Measurements from ENCODE around the gene HHATL. TPM values are rescaled to one million over a fixed set of nuclear protein-coding genes. Genes with fewer than 3 reads are reported as not detected.

HHATL gene
- total and polyA plus RNA-seq, 5 donors, result 480 to 768 (median 586) TPM

DNA sequence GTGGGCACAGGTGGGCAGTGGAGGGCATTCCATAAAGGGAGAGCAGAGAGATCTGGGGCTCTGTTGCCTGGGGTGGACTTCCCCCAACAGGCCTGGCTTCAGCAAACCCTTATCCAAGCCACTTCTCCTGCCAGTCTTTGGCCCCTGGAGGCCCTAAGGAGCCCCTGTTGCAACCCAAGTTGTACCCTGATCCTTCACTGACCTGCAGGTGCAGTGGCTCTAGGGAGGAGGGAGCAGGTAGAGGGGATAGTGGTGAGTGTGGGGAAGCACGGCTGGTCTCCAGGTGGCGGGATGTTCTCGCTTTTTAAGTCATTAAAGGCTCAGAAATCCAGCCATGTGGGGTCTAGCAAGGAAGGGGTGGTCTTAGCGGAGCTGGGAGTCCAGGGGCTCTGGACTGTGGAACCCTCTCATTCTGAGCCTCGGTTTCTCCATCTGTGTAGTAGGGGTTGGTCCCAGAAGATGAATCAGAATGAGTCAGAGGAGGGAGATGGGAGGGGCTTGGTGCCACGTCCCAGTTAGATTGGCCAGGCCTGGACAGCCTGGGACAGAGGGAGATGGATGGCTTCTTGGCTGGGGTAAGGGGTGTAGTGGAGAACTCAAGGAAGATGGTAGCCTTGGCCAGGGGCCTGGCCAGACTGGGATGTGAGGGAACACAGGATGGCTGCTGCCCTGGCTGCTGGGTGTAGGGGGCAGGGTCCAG lies 46.5 kb downstream of the HHATL start:
- DNase-seq, result peak in 2 of 3 donors; percentile 69

DNA sequence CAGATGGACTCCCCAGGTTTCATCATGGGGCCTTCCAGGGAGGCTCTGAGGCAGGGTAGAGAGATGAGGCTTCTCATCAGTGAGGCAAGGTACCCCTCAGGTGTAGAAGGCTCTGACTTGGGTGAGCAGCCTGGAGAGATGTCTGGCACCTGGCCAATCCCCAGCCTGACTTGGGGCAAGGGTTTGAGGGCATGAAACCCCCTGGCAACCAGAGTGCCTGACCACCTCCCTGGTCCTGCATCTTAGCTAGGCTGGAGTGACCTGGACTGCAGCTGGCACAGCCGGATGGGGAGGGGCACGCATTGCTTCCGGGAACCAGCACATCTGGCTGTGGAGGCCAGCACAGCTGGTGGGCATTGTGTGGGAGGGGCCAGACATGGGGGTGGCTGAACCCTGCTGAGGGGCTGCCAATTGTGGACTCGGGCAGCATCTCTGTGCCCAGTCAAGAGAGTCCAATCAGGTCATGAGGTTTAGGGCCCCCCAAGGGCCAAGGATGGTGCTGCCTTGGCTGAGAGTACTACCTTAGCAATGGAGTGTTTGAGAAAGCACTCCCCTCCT lies 47.2 kb downstream of the HHATL start:
- peak in 1 of 2 donors; percentile 1 for ATAC-seq
- H3K4me1 ChIP-seq (ENCODE audit: control insufficient read depth, insufficient read depth, low read length), result peaks cover 18% of the 10 kb centered on the region
- intact Hi-C loops (cut with DNase I), result loop anchor here in 3 of 4 donors (2.0 to 10.0 kb wide), 4 partner anchors 51 to 89 kb away; partner anchors contain the start of gene NKTR (in 2 of the 3)

More for the DNA sequence above, 46.5 kb downstream of the HHATL start:
- intact Hi-C loops (cut with DNase I), result loop anchor here in 3 of 4 donors (2.0 to 10.0 kb wide), 4 partner anchors 51 to 89 kb away; partner anchors contain the start of gene NKTR (in 2 of the 3)
- peak in 1 of 2 donors; percentile 6 for ATAC-seq
- Histone ChIP-seq H3K4me3 (ENCODE audit: low read length) (no peak overlapping the region), H3K27me3 (ENCODE audit: control insufficient read depth, insufficient read depth) (no peaks in the 10 kb centered on the region), H3K4me1 (ENCODE audit: control insufficient read depth, insufficient read depth, low read length) (peaks cover 15% of the 10 kb centered on the region), H3K27ac (ENCODE audit: low read length) (peak overlapping the region; percentile 94), H3K9me3 (ENCODE audit: control insufficient read depth, low read length) (no peaks in the 10 kb centered on the region)
- 79% methylated on average over 6 of the region's 6 CpGs for WGBS

DNA sequence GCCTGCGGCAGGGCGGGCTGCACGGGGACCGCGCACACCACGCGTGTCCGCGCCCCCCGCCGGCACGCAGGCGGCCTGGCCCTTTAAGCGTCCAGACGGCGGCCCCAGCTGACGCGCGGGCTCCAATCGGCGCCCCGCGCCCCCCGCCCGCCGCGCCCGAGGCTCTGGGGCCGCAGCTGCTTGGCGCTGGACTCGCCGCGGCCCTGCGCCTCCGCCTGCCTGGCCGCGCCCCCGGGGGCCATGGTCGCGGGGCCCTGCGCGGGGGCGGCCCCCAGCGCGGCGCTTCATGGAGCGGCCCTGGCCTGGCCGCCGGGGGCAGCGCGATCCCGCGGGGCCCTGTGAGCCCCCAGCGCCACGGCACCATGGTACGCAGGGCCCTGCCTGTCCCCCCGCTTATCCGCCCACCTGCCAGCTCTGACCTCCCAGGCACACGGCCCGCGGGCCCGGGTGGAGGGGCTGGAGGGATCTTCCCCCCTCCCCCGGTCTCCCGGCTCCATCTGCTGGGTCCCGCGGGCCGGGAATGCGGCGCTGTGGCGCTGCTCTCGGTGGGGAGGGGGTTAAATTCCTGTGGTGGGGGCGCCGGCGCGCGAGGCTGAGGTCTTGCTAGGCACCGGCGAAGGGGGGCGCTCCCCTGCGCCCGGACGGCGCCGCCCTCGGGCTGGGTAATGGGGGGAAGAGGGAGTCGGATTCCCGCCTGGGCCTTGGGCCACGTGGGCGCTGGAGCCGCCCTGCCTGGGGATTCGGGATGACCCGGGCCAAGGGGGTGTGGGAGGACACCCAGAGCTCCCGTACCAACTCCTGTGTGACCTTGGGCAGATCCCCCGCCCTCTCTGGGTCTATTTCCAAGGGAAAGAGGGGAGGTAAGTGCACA lies 48.0 kb downstream of the HHATL start:
- no peaks in the 10 kb centered on the region for H3K27me3 ChIP-seq (ENCODE audit: control insufficient read depth, insufficient read depth)
- intact Hi-C loops (cut with DNase I), result loop anchor here in 3 of 4 donors (2.0 to 10.0 kb wide), 4 partner anchors 50 to 90 kb away; partner anchors contain the start of gene NKTR (in 2 of the 3)
- under 1% methylated on average over 94 of the region's 94 CpGs for WGBS
- DNase-seq (peak; percentile 72 to 90 (median 89)), ATAC-seq (peak; percentile 49 to 51)
- H3K9me3 ChIP-seq (ENCODE audit: control insufficient read depth, low read length), result no peaks in the 10 kb centered on the region
- H3K27ac ChIP-seq (ENCODE audit: low read length), result peak overlapping the region; percentile 94
- H3K4me3 ChIP-seq (ENCODE audit: low read length), result peak overlapping the region; percentile 82
- H3K4me1 ChIP-seq (ENCODE audit: control insufficient read depth, insufficient read depth, low read length), result peaks cover 18% of the 10 kb centered on the region

More for the DNA sequence above, 47.2 kb downstream of the HHATL start:
- no peaks in the 10 kb centered on the region for H3K27me3 ChIP-seq (ENCODE audit: control insufficient read depth, insufficient read depth)
- WGBS, result 40% methylated on average over 4 of the region's 4 CpGs
- DNase-seq, result peak in 2 of 3 donors; percentile 76 to 81
- H3K27ac ChIP-seq (ENCODE audit: low read length), result peak overlapping the region; percentile 94
- no peaks in the 10 kb centered on the region for H3K9me3 ChIP-seq (ENCODE audit: control insufficient read depth, low read length)
- peak overlapping the region; percentile 82 for H3K4me3 ChIP-seq (ENCODE audit: low read length)

DNA sequence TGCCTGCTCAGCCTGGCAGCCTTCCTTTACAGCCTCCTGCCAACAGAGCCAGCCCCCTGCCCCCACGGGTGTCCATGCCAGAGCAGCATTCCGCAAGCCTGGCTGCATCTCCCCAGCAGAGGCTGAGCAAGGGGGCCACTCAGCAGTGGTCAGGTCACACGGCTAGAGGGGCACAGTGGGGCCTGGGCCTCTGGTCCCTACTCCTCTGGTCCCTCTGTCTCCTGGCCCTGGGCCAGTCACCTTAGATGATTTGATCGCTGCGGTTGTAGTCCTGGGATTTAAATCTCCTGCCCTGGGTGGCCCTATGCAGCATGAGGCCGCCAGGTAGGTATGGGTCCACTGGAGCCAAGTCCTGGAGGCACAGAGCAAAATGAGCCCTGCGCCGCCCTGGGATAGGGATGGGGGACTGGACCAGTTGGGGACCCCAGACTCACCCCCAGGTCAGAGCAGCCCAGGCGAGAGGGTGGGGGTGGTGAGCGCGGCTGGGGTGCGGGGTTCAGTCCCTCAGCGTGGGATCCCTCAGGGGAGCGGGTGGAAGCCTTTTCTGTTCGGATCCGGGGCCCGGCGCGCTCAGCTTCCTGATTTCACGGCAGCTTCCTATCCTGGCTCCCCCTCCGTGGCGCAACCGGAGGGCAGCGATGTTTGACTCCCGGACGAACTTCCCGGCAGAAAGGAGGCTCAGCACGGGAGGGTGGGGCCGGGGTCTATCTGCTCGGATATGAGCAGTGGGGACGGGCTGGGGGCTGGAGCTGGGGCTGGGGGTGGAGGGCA lies 48.9 kb downstream of the HHATL start, which contains the start of gene ZBTB47:
ZBTB47 (plus strand) TSS at position 138 of the 771 bp plus-strand sequence. CDS start 4,659 bp downstream, outside the sequence.
- ATAC-seq (peak; percentile 19 to 32), DNase-seq (peak; percentile 79 to 90 (median 90))
- no peaks in the 10 kb centered on the region for H3K27me3 ChIP-seq (ENCODE audit: control insufficient read depth, insufficient read depth)
- WGBS, result 2% methylated on average over 31 of the region's 31 CpGs
- peak within 1 kb of the TSS; percentile 94 for H3K27ac ChIP-seq (ENCODE audit: low read length)
- H3K4me3 ChIP-seq (ENCODE audit: low read length), result peak within 1 kb of the TSS; percentile 82
- no peaks in the 10 kb centered on the region for H3K9me3 ChIP-seq (ENCODE audit: control insufficient read depth, low read length)
- intact Hi-C loops (cut with DNase I), result loop anchor here in 3 of 4 donors (2.0 to 10.0 kb wide), 3 partner anchors 49 to 91 kb away; partner anchors contain the start of gene NKTR (in 2 of the 3)
- H3K4me1 ChIP-seq (ENCODE audit: control insufficient read depth, insufficient read depth, low read length), result peaks cover 18% of the 10 kb centered on the region

DNA sequence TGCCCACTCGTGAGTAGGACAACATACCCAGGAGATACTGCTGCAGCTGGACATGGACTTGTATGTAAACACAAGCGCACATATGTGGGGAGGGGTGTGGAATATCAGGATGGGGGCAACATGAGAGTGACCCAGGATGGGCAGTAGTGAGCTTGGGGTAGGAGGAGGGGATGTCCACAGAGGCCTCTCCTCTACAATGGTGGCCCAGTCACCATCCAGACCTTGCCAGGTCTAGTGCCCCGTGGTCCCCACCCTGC lies 49.4 kb downstream of the HHATL start:
- DNase-seq (no peak), ATAC-seq (peak; percentile 17 to 32)
- WGBS, result 34% methylated on average over 3 of the region's 3 CpGs
- Histone ChIP-seq H3K9me3 (ENCODE audit: control insufficient read depth, low read length) (no peaks in the 10 kb centered on the region), H3K27ac (ENCODE audit: low read length) (peak overlapping the region; percentile 72), H3K4me1 (ENCODE audit: control insufficient read depth, insufficient read depth, low read length) (peaks cover 18% of the 10 kb centered on the region), H3K27me3 (ENCODE audit: control insufficient read depth, insufficient read depth) (no peaks in the 10 kb centered on the region), H3K4me3 (ENCODE audit: low read length) (peak overlapping the region; percentile 82)
- intact Hi-C loops (cut with DNase I), result loop anchor here in 3 of 4 donors (10.0 kb wide), 2 partner anchors 48 to 92 kb away; partner anchors contain the start of gene NKTR (in 2 of the 3)

DNA sequence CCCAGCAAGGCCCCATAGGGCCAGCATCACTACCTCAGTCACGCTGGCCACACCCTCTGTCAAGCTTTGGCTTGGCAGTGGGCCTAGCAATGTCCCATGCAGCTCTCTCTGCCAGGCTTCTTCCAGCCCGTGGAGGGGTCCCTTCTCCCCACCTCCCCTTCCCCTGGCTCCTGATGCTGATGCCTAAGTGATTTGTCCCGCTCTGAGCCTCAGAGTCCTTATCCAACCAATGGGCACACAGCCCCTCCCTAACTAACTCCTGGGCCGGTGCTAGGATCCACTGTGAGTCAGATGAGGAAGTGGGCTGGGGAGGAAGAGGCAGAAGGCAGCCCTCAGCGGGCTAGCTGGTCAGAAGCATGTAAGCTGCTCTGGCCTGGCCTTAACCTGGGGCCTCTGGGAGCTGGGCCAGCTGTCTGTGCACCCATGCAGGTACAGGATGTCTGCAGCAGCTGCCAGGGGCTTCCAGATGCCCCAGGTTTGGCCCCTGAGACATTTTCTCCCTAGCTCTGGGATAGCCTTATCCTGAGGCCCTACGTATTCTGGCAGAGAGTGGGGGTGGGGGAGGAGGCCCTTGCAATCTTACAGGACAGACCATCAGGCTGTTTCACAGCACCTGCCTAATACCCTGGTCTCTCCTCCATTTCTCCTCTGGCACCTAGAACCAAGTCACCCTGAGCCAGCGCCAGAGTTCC lies 49.8 kb downstream of the HHATL start:
- 16% methylated on average over 7 of the region's 7 CpGs for WGBS

DNA sequence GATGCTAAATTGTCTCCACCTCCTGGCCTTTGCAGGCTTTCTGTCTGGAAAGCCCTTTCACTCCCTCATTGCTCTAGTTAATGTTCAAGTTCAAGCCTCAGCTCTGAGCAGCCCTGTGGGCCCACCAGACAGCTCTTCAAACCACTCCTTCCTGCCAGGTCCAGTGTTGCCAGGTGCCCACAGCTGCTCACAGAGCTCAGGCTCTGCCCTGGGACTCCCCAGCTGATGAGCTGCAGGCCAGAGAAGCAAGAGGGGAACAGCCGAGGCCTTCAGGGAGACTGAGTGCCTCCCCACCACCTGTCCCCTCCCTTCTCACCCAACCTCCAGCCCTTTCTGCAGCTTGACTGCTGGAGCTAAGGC lies 50.4 kb downstream of the HHATL start:
- intact Hi-C loops (cut with DNase I), result loop anchor here in 3 of 4 donors (10.0 kb wide), 2 partner anchors 47 to 93 kb away; partner anchors contain the start of gene NKTR (in 2 of the 3)
- Histone ChIP-seq H3K27ac (ENCODE audit: low read length) (peak overlapping the region; percentile 44), H3K4me1 (ENCODE audit: control insufficient read depth, insufficient read depth, low read length) (peaks cover 18% of the 10 kb centered on the region), H3K4me3 (ENCODE audit: low read length) (no peak overlapping the region), H3K9me3 (ENCODE audit: control insufficient read depth, low read length) (no peaks in the 10 kb centered on the region), H3K27me3 (ENCODE audit: control insufficient read depth, insufficient read depth) (no peaks in the 10 kb centered on the region)
- no peak for DNase-seq
- 36% methylated on average over 1 of the region's 1 CpG for WGBS
- ATAC-seq, result no peak

More for the DNA sequence above, 49.8 kb downstream of the HHATL start:
- H3K4me3 ChIP-seq (ENCODE audit: low read length), result peak overlapping the region; percentile 82
- H3K27ac ChIP-seq (ENCODE audit: low read length), result peak overlapping the region; percentile 72
- no peaks in the 10 kb centered on the region for H3K27me3 ChIP-seq (ENCODE audit: control insufficient read depth, insufficient read depth)
- intact Hi-C loops (cut with DNase I), result loop anchor here in 3 of 4 donors (10.0 kb wide), 2 partner anchors 48 to 92 kb away; partner anchors contain the start of gene NKTR (in 2 of the 3)
- H3K9me3 ChIP-seq (ENCODE audit: control insufficient read depth, low read length), result no peaks in the 10 kb centered on the region
- ATAC-seq, result peak; percentile 40 to 66
- peaks cover 18% of the 10 kb centered on the region for H3K4me1 ChIP-seq (ENCODE audit: control insufficient read depth, insufficient read depth, low read length)
- DNase-seq, result peak; percentile 73 to 84 (median 80)

DNA sequence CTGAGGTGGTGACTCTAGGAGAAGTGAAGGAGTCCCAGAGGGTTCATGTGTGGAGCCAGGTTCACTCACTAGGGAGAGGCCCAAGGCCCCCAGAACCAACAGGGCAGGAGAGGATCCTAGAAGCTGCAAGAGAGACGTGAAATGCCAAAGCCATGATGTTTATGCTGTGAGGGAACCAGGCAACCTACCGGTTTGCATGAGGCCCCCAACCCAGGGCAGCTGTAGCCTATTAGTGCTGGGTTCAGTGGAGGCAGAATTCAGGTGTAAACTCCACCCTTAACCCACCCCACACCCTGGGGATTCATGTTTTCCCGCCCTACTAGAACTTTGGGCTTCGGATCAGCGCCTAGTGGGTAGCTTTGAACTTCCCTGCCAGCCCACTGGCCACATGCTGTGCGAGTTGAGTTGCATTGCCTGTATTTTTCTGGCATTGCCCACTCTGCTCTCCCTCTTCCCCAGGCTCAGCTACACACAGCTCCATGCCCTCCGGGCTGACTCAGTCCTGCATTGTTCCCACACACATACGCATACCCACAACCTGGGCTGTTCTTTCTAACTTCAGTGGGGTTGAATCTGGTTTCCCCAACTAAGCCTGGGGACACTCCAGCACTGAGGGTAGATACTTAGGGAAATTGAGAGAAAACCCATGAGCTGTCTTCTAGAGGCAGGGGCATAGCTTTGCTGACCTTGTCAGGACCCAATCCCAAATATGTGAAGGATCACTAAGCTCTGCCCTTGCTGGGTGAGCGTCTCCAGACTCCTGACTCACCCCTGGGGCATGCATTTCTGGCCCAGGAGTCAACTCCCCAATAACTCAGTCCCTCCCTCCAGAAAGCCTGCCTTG lies 51.1 kb downstream of the HHATL start:
- peak overlapping the region; percentile 15 for H3K27ac ChIP-seq (ENCODE audit: low read length)
- H3K4me3 ChIP-seq (ENCODE audit: low read length), result no peak overlapping the region
- intact Hi-C loops (cut with DNase I), result loop anchor here in 3 of 4 donors (10.0 kb wide), 2 partner anchors 47 to 93 kb away; partner anchors contain the start of gene NKTR (in 2 of the 3)
- WGBS, result 79% methylated on average over 9 of the region's 9 CpGs
- peaks cover 18% of the 10 kb centered on the region for H3K4me1 ChIP-seq (ENCODE audit: control insufficient read depth, insufficient read depth, low read length)
- H3K9me3 ChIP-seq (ENCODE audit: control insufficient read depth, low read length), result no peaks in the 10 kb centered on the region
- DNase-seq (no peak), ATAC-seq (no peak)
- H3K27me3 ChIP-seq (ENCODE audit: control insufficient read depth, insufficient read depth), result no peaks in the 10 kb centered on the region

DNA sequence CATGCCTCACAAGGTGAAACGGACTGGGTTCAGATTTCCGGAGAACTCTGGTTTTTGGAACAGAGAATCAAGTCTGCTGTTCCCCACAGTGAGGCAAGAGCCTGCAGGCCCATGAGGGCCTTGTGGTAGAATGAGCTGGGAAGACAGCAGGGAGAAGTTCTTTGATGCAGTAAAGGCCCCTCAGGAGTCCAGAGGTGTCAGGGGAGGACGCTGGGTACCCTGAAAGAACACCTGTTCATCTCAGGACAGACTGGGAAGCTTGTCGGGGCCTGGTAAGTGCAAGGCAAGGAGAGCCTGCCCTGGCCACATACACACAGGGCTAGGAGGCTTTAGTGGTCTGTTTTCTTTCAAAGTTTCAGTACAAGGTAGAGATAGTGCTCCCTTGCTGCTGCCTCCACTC lies 52.8 kb downstream of the HHATL start:
- intact Hi-C loops (cut with DNase I), result loop anchor here in 3 of 4 donors (10.0 kb wide), 2 partner anchors 45 to 95 kb away; partner anchors contain the start of gene NKTR (in 2 of the 3)
- Histone ChIP-seq H3K4me3 (ENCODE audit: low read length) (no peak overlapping the region), H3K4me1 (ENCODE audit: control insufficient read depth, insufficient read depth, low read length) (peaks cover 15% of the 10 kb centered on the region), H3K27ac (ENCODE audit: low read length) (no peak overlapping the region), H3K27me3 (ENCODE audit: control insufficient read depth, insufficient read depth) (no peaks in the 10 kb centered on the region), H3K9me3 (ENCODE audit: control insufficient read depth, low read length) (no peaks in the 10 kb centered on the region)
- DNase-seq, result no peak
- WGBS, result 84% methylated on average over 4 of the region's 4 CpGs
- ATAC-seq, result no peak

All from right cardiac atrium (tissue), 5 donors.